Left lung (tissue), 8 donors: ENCODE results near the gene PCDHB11. TPM values are rescaled to one million over a fixed set of nuclear protein-coding genes. Genes with fewer than 3 reads are reported as not detected.

Source experiments
- polyA plus RNA-seq, 6 donors: library from polyadenylated mRNA; unstranded; fragments of 120-200 nt; gene quantifications; one replicate each; pipeline ENCODE4 v1.2.1, GENCODE V29; 2013; ENCODE audit not compliant: insufficient read length in 6 of 6
- total RNA-seq, 2 donors: library from RNA; stranded (reverse); fragmentation: NEBNext Ultra II Directional; extraction: Animal tissue kit (Norgen Biotek cat#: 25700); gene quantifications; one replicate each; pipeline ENCODE4 v1.2.1, GENCODE V29; 2021
- donor health status: DM: no; HTN: yes; CAD: no.
- donor health status: DM: no; HTN: no; CAD: no.

Gene PCDHB11
- total and polyA plus RNA-seq, 8 donors = 2.4 to 3.8 (median 3.4) TPM

Other genes with a start within 250 kb of the PCDHB11 start
Only the 30 nearest of the 37 such genes appear.
- gene PCDHB1, start 148.3 kb upstream of the PCDHB11 start, total RNA-seq = under 1 TPM; 0.06 to 0.10 TPM
- gene PCDHB1, start 148.3 kb upstream of the PCDHB11 start, polyA plus RNA-seq = under 1 TPM; 0.06 to 0.14 (median 0.11) TPM
- gene PCDHB2, start 105.0 kb upstream of the PCDHB11 start, total RNA-seq = 1 to 10 TPM; 3.6 to 6.6 TPM
- gene PCDHB2, start 105.0 kb upstream of the PCDHB11 start, polyA plus RNA-seq = 10 to 100 TPM in 1 of 6 donors, 1 to 10 TPM in 5; 5.9 to 12.5 (median 8.9) TPM
- gene PCDHB3, start 99.2 kb upstream of the PCDHB11 start, total RNA-seq = 1 to 10 TPM; 2.0 to 3.9 TPM
- 1 to 10 TPM; 2.2 to 4.1 (median 3.2) TPM for gene PCDHB3, start 99.2 kb upstream of the PCDHB11 start, polyA plus RNA-seq
- gene PCDHB4, start 77.8 kb upstream of the PCDHB11 start, total RNA-seq = 1 to 10 TPM; 1.9 to 4.3 TPM
- 1 to 10 TPM; 2.0 to 3.5 (median 2.5) TPM for gene PCDHB4, start 77.8 kb upstream of the PCDHB11 start, polyA plus RNA-seq
- gene PCDHB5, start 64.4 kb upstream of the PCDHB11 start, total RNA-seq = 1 to 10 TPM; 2.5 to 7.5 TPM
- 10 to 100 TPM in 5 of 6 donors, 1 to 10 TPM in 1; 8.0 to 13.9 (median 11.3) TPM for gene PCDHB5, start 64.4 kb upstream of the PCDHB11 start, polyA plus RNA-seq
- 1 to 10 TPM in 1 of 2 donors, under 1 TPM in 1; 0.73 to 1.0 TPM for gene PCDHB6, start 49.6 kb upstream of the PCDHB11 start, total RNA-seq
- gene PCDHB6, start 49.6 kb upstream of the PCDHB11 start, polyA plus RNA-seq = 1 to 10 TPM; 2.6 to 3.3 (median 2.8) TPM
- 1 to 10 TPM; 2.4 to 3.8 TPM for gene PCDHB7, start 27.0 kb upstream of the PCDHB11 start, total RNA-seq
- gene PCDHB7, start 27.0 kb upstream of the PCDHB11 start, polyA plus RNA-seq = 1 to 10 TPM; 3.9 to 5.8 (median 4.8) TPM
- 1 to 10 TPM; 1.1 to 2.7 TPM for gene PCDHB8, start 21.8 kb upstream of the PCDHB11 start, total RNA-seq
- 1 to 10 TPM in 5 of 6 donors, under 1 TPM in 1; 0.72 to 3.7 (median 2.5) TPM for gene PCDHB8, start 21.8 kb upstream of the PCDHB11 start, polyA plus RNA-seq
- gene PCDHB16, start 17.2 kb upstream of the PCDHB11 start, total RNA-seq = 1 to 10 TPM; 1.8 to 3.1 TPM
- 1 to 10 TPM; 4.0 to 8.2 (median 6.9) TPM for gene PCDHB16, start 17.2 kb upstream of the PCDHB11 start, polyA plus RNA-seq
- 1 to 10 TPM; 1.3 to 1.6 TPM for gene PCDHB9, start 12.5 kb upstream of the PCDHB11 start, total RNA-seq
- 1 to 10 TPM; 3.3 to 5.1 (median 4.4) TPM for gene PCDHB9, start 12.5 kb upstream of the PCDHB11 start, polyA plus RNA-seq
- 1 to 10 TPM; 1.5 to 2.0 TPM for gene PCDHB10, start 7.3 kb upstream of the PCDHB11 start, total RNA-seq
- 1 to 10 TPM; 5.8 to 6.9 (median 6.2) TPM for gene PCDHB10, start 7.3 kb upstream of the PCDHB11 start, polyA plus RNA-seq
- 1 to 10 TPM; 2.3 to 2.6 TPM for gene PCDHB12, start 9.1 kb downstream of the PCDHB11 start, total RNA-seq
- gene PCDHB12, start 9.1 kb downstream of the PCDHB11 start, polyA plus RNA-seq = 1 to 10 TPM; 4.6 to 7.6 (median 6.2) TPM
- gene PCDHB13, start 14.3 kb downstream of the PCDHB11 start, total RNA-seq = 1 to 10 TPM; 1.8 to 2.1 TPM
- 1 to 10 TPM; 5.0 to 6.9 (median 5.9) TPM for gene PCDHB13, start 14.3 kb downstream of the PCDHB11 start, polyA plus RNA-seq
- gene PCDHB14, start 23.7 kb downstream of the PCDHB11 start, total RNA-seq = 1 to 10 TPM; 2.6 to 3.0 TPM
- gene PCDHB14, start 23.7 kb downstream of the PCDHB11 start, polyA plus RNA-seq = 10 to 100 TPM in 3 of 6 donors, 1 to 10 TPM in 3; 8.4 to 11.1 (median 10.1) TPM
- gene PCDHB15, start 45.8 kb downstream of the PCDHB11 start, total RNA-seq = 1 to 10 TPM; 2.8 to 5.0 TPM
- gene PCDHB15, start 45.8 kb downstream of the PCDHB11 start, polyA plus RNA-seq = 10 to 100 TPM in 3 of 6 donors, 1 to 10 TPM in 3; 8.7 to 14.4 (median 11.1) TPM
- gene SLC25A2, start 104.4 kb downstream of the PCDHB11 start, total RNA-seq = under 1 TPM in 1 of 2 donors, not detected in 1; 0.76 TPM
- under 1 TPM in 4 of 6 donors, not detected in 2; 0.14 to 0.34 (median 0.21) TPM for gene SLC25A2, start 104.4 kb downstream of the PCDHB11 start, polyA plus RNA-seq
- 10 to 100 TPM; 53.2 to 53.5 TPM for gene TAF7, start 121.2 kb downstream of the PCDHB11 start, total RNA-seq
- 100 to 1,000 TPM; 123 to 142 (median 134) TPM for gene TAF7, start 121.2 kb downstream of the PCDHB11 start, polyA plus RNA-seq
- under 1 TPM; 0.38 to 0.42 TPM for gene PCDHGA1, start 130.9 kb downstream of the PCDHB11 start, total RNA-seq
- 1 to 10 TPM in 1 of 6 donors, under 1 TPM in 5; 0.39 to 1.1 (median 0.81) TPM for gene PCDHGA1, start 130.9 kb downstream of the PCDHB11 start, polyA plus RNA-seq
- gene PCDHGA2, start 139.1 kb downstream of the PCDHB11 start, total RNA-seq = 1 to 10 TPM; 2.0 to 3.6 TPM
- gene PCDHGA2, start 139.1 kb downstream of the PCDHB11 start, polyA plus RNA-seq = 1 to 10 TPM; 4.6 to 7.1 (median 5.7) TPM
- 1 to 10 TPM; 1.4 to 1.8 TPM for gene PCDHGA3, start 144.2 kb downstream of the PCDHB11 start, total RNA-seq
- gene PCDHGA3, start 144.2 kb downstream of the PCDHB11 start, polyA plus RNA-seq = 1 to 10 TPM; 1.6 to 4.4 (median 3.4) TPM
- 1 to 10 TPM; 1.7 to 2.1 TPM for gene PCDHGB1, start 150.5 kb downstream of the PCDHB11 start, total RNA-seq
- 1 to 10 TPM; 1.4 to 2.3 (median 1.7) TPM for gene PCDHGB1, start 150.5 kb downstream of the PCDHB11 start, polyA plus RNA-seq
- 1 to 10 TPM; 2.2 to 2.6 TPM for gene PCDHGA4, start 155.4 kb downstream of the PCDHB11 start, total RNA-seq
- 1 to 10 TPM; 2.1 to 3.4 (median 2.9) TPM for gene PCDHGA4, start 155.4 kb downstream of the PCDHB11 start, polyA plus RNA-seq
- gene PCDHGB2, start 160.4 kb downstream of the PCDHB11 start, total RNA-seq = 1 to 10 TPM; 2.3 to 2.6 TPM
- gene PCDHGB2, start 160.4 kb downstream of the PCDHB11 start, polyA plus RNA-seq = 1 to 10 TPM; 4.4 to 5.4 (median 4.7) TPM
- 1 to 10 TPM; 1.3 to 2.0 TPM for gene PCDHGA5, start 164.5 kb downstream of the PCDHB11 start, total RNA-seq
- 1 to 10 TPM; 3.2 to 5.0 (median 4.1) TPM for gene PCDHGA5, start 164.5 kb downstream of the PCDHB11 start, polyA plus RNA-seq
- gene PCDHGB3, start 170.6 kb downstream of the PCDHB11 start, total RNA-seq = 1 to 10 TPM; 1.5 to 2.4 TPM
- gene PCDHGB3, start 170.6 kb downstream of the PCDHB11 start, polyA plus RNA-seq = 1 to 10 TPM; 2.6 to 3.4 (median 2.7) TPM
- 1 to 10 TPM; 2.9 TPM for gene PCDHGA6, start 174.3 kb downstream of the PCDHB11 start, total RNA-seq
- gene PCDHGA6, start 174.3 kb downstream of the PCDHB11 start, polyA plus RNA-seq = 1 to 10 TPM; 4.8 to 6.5 (median 5.8) TPM
- gene PCDHGA7, start 183.1 kb downstream of the PCDHB11 start, total RNA-seq = 1 to 10 TPM; 1.7 TPM
- 1 to 10 TPM; 1.8 to 2.2 (median 2.0) TPM for gene PCDHGA7, start 183.1 kb downstream of the PCDHB11 start, polyA plus RNA-seq
- 1 to 10 TPM; 3.2 to 3.4 TPM for gene PCDHGB4, start 188.1 kb downstream of the PCDHB11 start, total RNA-seq
- gene PCDHGB4, start 188.1 kb downstream of the PCDHB11 start, polyA plus RNA-seq = 1 to 10 TPM; 3.7 to 5.9 (median 4.3) TPM
- 1 to 10 TPM in 1 of 2 donors, under 1 TPM in 1; 0.76 to 1.1 TPM for gene PCDHGA8, start 193.0 kb downstream of the PCDHB11 start, total RNA-seq
- gene PCDHGA8, start 193.0 kb downstream of the PCDHB11 start, polyA plus RNA-seq = under 1 TPM; 0.38 to 0.99 (median 0.77) TPM
- gene PCDHGB5, start 198.3 kb downstream of the PCDHB11 start, total RNA-seq = 1 to 10 TPM; 8.8 to 9.1 TPM
- gene PCDHGB5, start 198.3 kb downstream of the PCDHB11 start, polyA plus RNA-seq = 10 to 100 TPM in 1 of 6 donors, 1 to 10 TPM in 5; 7.6 to 10.1 (median 8.4) TPM